HG02678 (cell line): ENCODE results near the gene NFATC2.

Source experiments
- ATAC-seq: cut with Tn5 transposase; IDR thresholded peaks from one replicate; pipeline ENCODE4 v1.9.1; 2021; ENCODE audit warnings: mild to moderate bottlenecking, moderate library complexity; ENCODE audit not compliant: unreplicated experiment

The NFATC2 gene

DNA sequence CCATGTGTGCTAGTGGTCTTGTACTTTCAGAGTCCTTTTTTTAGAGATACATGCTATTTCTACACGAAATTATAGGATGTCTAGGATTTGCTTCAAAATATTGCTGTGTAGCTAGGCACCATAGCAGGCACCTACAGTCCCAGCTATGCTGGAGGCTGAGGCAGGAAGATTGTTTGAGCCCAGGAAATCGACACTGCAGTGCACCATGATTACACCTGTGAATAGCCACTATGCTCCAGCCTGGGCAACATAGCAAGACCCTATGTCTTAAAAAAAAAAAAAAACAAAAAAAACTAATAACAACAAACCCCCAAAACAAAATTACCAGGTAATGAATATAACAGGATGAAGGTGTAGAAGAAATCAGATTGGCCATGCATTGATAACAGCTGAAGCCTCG lies 121.7 kb downstream of the NFATC2 start:
- no peak for ATAC-seq

DNA sequence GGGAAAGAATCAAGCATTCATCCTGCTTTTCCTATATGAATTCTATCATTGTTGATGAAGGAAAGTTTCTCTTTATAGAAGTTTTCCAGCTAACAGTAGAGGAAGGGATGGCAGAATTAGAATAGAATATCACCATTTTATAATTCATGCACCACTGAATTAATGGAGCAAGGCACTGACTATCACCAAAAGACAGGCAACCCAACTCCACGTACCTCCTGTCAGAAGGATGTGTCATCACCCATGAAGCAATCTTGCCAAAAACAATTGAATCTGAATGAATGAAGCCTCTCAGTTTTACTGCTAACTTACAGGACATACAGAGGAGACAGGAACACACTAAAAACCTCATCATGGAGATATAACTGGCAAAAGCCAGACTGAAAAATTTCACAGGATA lies 122.4 kb downstream of the NFATC2 start:
- ATAC-seq = no peak

DNA sequence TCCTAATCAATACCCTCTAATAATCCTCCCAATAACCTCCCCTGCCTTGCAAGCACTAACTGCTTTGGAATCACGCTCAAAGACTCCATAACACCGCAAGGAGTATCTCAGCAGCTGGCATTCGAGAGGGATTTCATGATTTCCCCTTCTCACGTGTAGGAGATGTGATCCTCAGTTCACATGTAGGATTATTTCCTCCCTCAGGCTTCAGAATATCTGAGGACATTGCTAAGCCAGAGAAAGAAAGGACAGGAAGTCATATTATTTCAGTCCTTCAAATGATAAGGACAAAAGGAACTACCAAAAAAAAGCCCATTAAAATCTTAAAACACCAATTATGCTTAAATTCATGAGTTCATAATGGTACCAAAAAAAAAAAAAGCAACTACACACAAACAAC lies 122.9 kb downstream of the NFATC2 start:
- ATAC-seq = no peak

DNA sequence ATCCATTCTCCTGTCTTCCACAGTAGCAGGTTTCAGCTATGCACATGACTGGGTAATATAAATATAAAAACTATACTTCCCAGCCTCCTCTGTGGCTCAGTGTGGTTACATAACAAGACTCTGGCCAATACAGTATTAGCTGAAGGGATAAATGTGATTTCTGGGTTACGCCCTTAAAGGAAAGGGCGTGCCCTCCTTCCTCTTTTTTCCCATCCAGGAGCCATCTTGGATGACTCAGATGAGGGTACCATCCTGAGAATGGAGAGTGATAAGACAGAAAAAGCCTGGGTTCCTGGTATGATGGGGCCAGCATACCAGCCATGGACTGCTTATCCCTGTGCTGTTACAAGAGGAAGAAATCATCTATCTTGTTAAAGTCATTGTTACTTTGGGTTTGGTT lies 123.3 kb downstream of the NFATC2 start:
- ATAC-seq = no peak

DNA sequence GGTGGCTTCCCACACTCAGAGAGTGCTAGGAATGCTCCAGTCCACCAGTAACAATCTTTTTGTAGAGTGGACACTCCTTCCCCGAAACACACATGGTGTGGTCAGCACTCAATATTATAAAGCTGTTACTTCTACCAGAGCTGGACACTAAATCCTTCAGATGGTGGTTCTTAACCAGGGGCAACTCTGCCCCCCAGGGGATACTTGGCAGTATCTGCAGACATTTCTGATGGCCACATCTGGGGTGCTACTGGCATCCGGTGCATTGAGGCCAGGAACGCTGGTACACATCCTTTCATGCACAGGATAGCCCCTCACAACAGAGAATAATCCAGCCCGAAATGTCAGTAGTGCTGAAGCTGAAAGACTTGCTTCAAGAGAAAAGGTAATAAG lies 124.4 kb downstream of the NFATC2 start:
- no peak for ATAC-seq

DNA sequence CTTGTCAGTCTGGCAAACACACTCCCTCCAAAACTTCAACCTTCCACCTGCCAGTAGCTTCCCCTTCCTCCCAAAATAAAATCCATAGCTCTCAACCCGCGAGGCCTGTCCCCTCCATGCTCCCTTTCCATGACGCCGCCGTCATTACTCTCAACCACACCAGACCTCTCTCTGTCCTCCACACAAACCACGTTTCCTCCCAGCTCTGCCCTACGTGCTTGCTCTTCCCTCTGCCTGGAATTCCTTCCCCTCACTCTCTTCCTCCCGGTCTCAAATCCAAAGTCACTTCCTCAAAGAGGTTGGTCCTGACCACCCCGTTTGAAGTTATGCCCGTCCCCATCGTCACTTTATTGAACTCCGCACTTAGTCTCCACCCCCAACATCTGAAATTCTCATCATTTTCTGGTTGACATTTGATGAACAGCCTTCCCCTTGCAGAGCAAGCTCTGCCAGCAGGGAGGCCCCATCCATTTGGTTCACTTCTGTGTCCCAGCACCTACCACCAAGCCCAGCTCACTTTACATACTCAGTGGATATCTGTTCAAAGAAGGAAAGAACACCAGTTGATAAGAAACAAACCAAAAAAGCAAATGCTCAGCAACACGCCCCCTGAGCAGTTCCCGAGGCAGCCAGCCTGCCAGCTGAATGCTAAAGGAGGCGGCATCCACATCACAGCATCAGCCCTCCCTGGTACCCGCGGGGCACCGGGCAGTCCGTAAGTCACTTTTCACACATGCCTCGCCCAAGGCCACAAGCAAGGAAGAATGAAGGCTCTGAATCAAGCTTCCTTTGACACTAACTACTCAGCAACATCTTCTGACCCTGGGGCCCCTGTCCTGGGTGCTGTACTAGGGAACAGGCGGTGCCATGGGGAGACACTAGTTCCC lies 125.0 kb downstream of the NFATC2 start:
- ATAC-seq = no peak

DNA sequence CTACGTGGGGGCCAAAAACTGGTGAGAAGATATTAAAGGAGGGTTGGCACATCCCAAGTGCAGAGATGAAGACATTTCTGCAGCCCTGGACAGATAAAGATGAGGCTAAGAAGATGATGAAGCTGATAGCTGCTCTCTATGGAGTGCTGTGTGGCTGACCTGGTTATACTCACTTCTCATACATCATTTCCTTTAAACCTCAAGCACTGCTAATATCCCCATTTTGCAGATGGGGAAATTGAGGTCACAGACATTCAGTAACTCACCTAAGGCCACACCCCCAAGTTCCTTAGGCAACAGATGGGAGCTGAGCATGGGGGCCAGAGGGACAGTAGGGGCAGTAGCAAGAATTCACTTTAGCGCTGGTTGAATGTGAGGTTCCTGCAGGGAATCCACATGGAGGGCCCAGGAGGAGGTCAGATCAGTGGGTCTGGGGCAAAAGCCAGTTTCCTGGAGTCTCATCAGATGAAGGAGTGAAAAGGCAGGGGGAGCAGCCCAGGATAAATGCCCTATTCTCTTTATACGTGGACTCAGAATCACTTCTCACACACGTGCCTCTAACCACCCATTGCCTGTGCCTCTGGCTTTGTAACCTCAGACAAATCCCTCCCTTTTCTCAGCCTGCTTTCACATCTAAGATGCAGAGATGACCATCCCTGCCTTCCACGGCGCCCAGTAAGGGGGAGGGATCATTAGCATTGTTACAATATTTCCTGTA lies 125.8 kb downstream of the NFATC2 start:
- no peak for ATAC-seq

DNA sequence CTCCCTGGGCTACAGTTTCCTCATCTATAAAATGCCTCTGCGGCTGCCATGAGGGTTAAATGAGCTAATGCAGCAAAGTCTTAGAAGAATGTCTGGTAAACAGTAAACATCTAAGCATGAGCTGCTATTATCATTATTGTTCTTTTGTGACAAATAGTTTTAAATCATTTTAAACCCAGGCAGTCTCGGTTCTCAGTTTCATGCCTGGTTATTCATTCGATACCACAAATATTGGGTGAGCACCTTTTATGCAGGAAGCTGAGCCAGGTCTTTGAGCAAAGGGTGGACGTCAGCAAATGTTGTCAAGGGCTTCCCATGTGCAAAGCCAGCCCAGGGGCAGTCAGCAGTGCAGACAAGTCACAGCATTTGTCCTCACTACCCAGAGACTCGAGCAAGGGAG lies 128.7 kb downstream of the NFATC2 start:
- ATAC-seq = peak; percentile 38

DNA sequence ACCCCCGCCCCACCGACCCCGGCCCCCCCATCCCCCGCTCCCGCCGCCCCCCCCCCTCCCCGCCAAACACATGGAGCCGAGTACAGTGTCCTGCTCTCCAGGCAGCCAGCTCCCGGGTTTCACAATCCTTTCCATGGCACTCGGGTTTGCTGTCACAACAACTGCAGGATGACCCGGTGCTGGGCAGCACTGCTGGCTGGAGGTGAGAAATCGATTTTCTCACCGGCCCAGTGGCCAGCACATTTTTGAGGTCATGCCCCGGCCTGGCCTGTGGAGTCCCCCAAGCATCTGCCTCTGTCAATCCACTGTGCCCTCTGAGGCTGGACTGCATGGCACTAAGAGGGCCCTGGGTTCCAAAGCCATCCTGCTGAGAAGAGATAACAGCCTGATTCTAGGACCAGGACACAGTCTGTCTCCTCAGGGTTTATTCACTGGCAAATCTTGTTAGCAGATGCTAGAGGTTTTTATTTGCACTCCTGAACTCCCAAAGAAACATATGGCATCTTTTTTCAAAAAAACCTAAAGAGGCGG lies 129.5 kb downstream of the NFATC2 start:
- ATAC-seq = no peak

DNA sequence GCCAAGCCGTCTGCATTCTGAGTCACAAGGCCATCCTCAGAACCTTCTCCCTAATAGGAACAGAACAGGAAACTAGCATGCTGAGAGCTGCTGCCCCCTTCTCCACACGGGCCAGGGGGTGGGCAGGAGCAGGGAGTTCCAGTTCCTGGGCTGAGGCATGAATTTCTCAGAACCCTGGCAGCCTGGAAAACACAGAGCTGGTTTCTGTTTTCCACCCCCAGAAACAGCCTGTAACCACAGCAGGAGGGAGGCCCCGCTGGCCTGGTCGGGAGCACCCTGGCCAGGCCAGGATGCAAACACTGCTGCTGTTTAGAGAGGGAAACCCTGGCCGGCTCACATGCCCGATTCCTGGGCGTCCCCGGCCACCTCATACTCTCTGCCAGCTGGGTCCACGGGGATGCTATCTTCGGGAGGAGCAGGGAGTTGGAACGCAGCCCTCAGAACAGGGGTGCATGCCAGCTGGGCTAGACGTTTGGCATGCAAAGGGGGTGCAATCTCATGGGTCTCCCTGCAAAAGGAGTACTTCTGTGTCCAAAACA lies 130.1 kb downstream of the NFATC2 start:
- no peak for ATAC-seq

DNA sequence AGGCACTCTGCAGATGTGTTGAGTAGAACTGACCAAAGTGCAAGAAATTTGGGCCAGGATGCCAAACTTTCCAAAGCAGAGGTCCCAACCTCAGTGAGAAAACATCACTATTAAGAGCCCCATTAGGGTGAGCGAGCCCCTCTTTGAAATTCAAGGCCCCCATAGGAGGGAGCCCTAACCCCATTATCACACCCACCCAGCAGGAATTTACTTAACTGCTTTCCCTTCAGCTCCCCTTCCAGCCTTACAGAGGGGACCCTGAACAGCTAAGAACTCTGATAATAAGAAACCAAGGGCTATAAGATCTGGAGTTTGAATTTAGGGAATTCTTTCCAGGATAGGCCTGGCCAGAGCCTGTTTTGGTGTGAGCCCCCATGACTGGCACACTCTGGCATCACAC lies 130.6 kb downstream of the NFATC2 start:
- no peak for ATAC-seq

DNA sequence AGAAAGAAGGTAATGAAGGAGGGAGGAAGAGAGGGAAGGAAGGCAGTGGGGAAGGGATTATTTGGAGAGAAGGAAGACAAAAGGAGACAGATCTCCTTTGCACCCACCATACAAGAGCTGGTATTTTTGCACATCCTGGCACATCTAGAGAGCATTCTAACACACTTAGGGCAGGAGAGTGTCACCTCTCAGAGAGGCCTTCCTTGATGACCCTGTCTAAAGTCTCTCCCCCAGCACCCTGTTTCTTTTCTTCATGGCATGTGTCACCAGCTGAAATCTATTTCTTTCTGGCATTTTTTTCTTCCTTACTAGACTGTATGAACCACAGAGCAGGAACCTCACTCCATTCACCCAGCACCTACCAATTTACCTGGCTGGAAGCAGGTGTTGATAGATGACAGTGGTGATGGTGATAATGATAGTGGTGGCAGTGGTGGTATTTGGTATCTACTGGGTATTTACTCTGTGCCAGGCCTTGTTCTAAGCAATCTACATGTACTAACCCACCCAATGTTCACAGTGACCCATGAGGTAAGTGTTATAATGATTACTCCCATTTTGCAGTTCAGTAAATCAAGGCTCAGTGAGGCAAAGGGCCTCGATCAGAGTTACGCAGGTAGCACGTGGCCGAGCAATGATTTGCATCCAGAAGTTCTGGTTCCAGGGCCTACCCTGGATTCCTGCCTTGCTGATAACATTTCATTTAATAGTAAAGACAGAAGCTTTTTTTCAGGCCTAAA lies 131.8 kb downstream of the NFATC2 start:
- ATAC-seq = no peak

DNA sequence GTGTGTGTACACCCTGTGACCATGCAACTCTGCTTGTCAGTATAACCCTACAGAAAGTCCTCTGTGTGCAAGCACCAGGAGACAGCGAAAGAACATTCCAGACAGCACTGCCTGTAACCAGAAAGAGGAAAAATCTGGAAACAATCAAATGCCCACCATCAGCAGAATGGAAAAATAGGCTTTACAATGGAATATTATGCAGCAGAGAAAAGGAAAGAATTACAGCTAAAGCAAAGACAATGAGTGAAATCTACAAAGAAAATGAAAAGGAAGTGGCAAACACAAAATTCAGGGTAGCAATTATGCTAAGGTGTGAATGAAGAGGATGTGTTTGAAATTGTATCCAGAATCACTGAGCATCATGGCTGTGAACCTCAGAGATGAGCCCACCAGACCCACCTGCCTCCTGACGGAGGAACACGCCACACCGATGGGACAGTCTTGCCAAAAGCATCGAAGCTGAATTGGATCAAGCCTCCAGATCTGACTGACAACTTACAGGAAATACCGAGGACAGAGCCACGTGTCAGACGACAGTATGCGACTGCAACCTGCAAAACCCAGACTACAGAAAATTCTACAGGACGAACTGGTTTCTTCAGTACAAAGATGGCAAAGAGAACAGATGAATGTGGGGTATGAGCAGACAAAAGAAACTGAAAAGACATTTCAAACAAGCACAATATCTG lies 133.2 kb downstream of the NFATC2 start:
- no peak for ATAC-seq

DNA sequence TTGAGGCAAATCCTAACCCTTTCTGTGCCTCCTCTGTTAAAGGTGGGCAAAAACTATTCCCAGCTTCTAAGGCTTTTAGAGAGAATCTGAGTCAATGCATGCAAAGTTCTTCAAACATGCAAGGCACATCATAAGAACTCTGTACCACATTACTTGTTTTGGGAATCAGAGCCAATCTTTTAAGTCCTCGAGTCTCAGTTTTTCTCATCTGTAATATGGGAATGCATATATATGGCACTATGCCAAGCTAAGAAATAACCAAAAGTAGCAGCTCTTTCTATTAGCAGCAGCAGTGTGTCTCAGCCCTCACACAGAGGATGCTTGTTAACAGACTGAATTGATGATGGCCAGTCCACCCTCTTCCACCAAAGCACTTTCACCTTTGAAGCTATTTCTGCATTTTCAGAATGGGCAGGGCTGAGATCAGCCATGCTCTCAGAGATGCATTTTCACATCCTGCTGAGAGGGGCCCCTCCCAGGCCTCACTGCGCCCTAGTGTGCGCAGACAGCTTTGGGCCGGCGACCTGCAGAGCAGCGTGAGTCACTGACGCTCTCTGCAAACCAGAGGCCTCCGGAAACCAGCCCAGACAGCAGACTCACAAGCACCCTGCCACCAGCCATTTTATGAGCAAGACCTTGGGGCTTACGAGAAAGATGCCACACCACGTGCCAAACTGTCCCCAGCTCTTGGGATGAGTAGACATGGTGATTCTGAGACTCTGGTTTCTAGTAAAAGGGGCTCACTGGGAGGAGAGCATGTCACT lies 138.0 kb downstream of the NFATC2 start:
- ATAC-seq = peak; percentile 80

DNA sequence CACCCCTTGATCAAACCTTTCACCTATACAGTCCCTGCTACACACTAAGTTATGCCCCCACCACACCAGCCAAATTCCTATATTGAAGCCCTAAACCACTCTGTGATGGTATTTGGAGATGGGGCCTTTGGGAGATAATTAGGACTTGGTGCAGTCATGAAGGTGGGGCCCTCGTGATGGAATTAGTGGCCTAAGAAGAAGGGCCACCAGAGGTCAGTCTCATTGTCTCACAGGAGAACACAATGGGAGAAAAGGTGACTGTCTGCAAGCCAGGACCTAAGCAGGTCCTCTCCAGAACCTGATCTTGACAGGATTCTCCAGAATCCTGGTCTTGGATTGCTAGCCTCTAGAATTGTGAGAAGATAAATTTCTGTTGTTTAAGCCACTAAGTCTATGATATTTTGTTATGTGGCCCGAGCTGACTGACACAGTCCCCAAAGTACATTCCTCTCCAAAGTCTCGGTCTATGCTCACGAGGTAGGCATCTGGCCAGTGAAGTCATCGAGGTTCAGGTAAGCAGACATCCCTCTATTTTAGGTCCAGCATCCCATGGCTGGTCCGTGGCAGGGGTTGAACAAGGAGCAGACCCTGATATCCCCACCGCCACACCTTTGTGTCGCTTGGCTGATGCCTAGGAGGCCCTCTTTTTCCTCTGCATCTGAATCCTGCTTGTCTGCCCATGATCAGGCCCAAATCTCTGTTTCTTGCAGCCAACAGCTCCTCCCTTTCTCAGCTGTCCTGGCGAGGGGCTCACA lies 138.9 kb downstream of the NFATC2 start:
- ATAC-seq = no peak

DNA sequence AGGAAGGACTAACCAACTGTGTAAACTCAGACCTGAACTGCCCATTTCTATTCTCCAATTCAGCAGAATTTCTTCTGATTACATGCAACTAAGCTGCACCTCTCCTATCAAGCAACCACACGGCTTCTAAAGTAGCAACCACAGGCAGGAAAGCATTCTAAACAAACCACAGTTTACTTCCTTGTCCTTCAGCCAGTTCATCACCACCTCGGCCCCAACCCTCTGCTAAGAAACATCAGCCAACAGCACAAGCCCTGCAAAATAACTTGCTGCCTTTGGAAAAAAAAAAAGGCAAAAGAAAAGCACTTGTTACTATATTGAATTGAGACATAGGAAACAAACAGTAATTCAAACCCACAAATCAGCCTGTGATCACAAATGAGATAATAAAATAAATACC lies 140.3 kb downstream of the NFATC2 start:
- ATAC-seq = no peak

DNA sequence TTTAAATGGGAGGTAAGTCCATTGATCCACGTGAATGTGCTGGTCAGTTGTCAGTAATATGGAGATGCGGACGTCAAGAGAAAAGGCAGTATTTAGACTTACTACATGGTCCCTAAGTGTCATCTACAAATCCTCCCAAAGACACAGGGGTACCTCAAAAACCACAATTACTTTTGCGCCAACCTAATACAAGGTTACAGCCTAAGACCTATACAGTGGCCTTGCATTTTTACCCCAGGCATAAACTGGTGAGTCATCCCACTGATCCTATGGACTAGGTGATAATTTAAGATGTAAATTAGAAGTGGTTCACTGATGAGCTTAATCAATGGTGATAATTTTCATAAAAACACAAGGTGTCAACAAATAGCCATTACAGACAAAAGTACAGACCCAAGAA lies 141.0 kb downstream of the NFATC2 start:
- ATAC-seq = no peak

DNA sequence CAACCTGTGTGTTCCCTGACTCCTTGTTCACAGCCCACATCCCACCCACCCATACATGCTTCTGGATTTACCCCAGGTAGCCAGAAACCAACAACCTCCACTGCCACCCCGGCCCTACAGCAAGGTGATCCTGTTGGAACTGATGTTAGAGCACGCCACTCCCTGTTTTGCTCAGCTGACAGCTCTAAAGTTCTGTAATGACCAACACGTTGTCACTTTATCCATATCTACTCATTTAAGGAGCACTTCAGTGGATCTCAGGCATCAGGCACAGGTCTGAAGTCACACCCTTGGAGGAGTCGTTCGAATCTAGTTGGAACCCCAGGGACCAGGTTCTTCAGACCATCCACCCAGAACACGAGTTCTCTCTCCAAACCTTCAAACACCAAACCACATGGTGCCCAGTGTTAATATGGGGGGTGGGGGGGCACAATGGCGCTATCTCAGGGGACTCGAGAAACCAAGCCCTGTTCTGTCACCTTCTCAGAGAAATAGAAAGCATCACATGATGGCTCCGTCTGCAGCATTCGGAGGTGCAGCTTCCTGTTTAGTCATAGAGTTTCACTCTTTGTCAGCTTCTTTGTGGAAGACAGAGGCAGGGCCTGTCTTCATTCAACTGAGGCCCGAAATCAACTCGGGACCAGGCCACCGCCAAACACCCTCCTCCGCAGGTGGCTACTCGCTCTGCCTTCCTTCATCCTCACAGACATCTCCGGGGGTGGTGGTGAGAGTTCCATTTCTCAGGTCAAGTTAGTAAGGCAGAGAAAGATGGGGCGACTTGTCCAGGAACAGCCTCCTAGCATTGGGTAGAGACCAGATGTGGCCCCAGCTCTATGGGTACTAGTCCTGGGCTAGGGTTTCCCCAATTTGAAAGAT lies 142.2 kb downstream of the NFATC2 start:
- ATAC-seq = peak; percentile 73
